ENCODE data around the gene NOTUM. TPM values are rescaled to one million over a fixed set of nuclear protein-coding genes. Genes with fewer than 3 reads are reported as not detected.

The NOTUM gene
- total and polyA plus RNA-seq, 4 donors = 0.19 to 5.4 (median 1.6) TPM

GRCh38 chr17:81926451-81927151 is 34.4 kb downstream of the NOTUM start (continued):
- no peak for TF ChIP-seq FOXA2 (IDR thresholded peaks at IDR 0.05)
- TF ChIP-seq YY1 (IDR thresholded peaks at IDR 0.05) = peak; percentile 49
- peak; percentile 94 for TF ChIP-seq NR2F2 (IDR thresholded peaks at IDR 0.05)
- peak; percentile 83 for TF ChIP-seq SP1 (IDR thresholded peaks at IDR 0.05)
- no peak for TF ChIP-seq ATF3 (IDR thresholded peaks at IDR 0.05)
- TF ChIP-seq MAX (IDR thresholded peaks at IDR 0.05) = peak; percentile 95

GRCh38 chr17:81925860-81926450 is 35.0 kb downstream of the NOTUM start:
- peaks cover 0 to 4% (median 2%) of the 10 kb centered on the region in 4 donors for H3K36me3 ChIP-seq (ENCODE audit: control insufficient read depth in 4 of 4, insufficient read depth in 3 of 4, low read depth in 1 of 4, low read length in 3 of 4)
- peak overlapping the region; percentile 63 to 93 (median 75) for H3K4me3 ChIP-seq (ENCODE audit: low read depth in 1 of 3, low read length in 3 of 3)
- no peaks in the 10 kb centered on the region for H3K9me3 ChIP-seq (ENCODE audit: control insufficient read depth in 4 of 4, low read length in 3 of 4)
- DNase-seq (ENCODE audit: low spot score) = no peak
- no peak overlapping the region for H3K9ac ChIP-seq (ENCODE audit: low read depth in 1 of 2, low read length in 2 of 2)
- H3K4me1 ChIP-seq (ENCODE audit: control insufficient read depth in 4 of 4, insufficient read depth in 4 of 4, low read length in 3 of 4) = peaks cover 34 to 80% (median 53%) of the 10 kb centered on the region in 4 donors
- H3K27me3 ChIP-seq (ENCODE audit: control insufficient read depth in 4 of 4, insufficient read depth in 4 of 4, low read length in 3 of 4) = no peaks in the 10 kb centered on the region
- TF ChIP-seq GABPA (IDR thresholded peaks at IDR 0.05 in 1 of 2, conservative IDR thresholded peaks at IDR 0.05 in 1 of 2) = no peak
- TF ChIP-seq TAF1 (conservative IDR thresholded peaks at IDR 0.05) = no peak
- no peak for TF ChIP-seq HNF4A (conservative IDR thresholded peaks at IDR 0.05)
- no peak for TF ChIP-seq FOXA1 (IDR thresholded peaks at IDR 0.05)
- no peak for TF ChIP-seq ATF3 (IDR thresholded peaks at IDR 0.05)
- TF ChIP-seq REST (IDR thresholded peaks at IDR 0.05) = no peak
- no peak for TF ChIP-seq SP1 (IDR thresholded peaks at IDR 0.05)
- TF ChIP-seq RAD21 (IDR thresholded peaks at IDR 0.05) = no peak
- no peak for TF ChIP-seq JUND (IDR thresholded peaks at IDR 0.05)
- no peak for TF ChIP-seq EGR1 (IDR thresholded peaks at IDR 0.05; ENCODE audit: low read depth in 2 of 2)
- WGBS = 54% methylated on average over 10 of the region's 10 CpGs
- H3K27ac ChIP-seq (ENCODE audit: low read depth in 1 of 2, low read length in 2 of 2) = peak overlapping the region; percentile 91 to 96

All from liver (tissue), 9 donors.